ENCODE measurements around the gene SGSM1. TPM values are rescaled to one million over a fixed set of nuclear protein-coding genes. Genes with fewer than 3 reads are reported as not detected.
A peak's percentile ranks its signal among the peaks of the same experiment; 100 is the strongest.

The SGSM1 gene
- total and polyA plus RNA-seq, 9 of the 15 experiments (the other 6 are each of a cell fraction or from before 2014, with no cell fraction given), result not detected

DNA sequence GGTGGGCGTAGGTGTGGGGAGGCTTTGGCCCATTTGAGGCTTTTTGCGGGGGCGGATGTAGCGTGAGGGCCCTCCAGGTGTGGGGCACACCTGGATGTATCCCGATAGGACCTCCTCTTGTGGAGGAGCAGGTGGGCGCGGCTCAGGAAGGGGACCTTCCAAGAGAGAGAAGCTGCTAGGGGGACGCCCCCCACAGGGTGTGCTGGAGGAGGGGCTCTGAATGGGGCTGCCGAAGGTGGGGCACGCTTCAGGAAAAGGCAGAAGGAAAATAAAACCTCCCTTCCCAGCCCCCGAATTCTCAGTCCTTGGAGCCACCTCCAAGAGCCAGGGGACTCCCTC, 621 bp downstream of the SGSM1 start:
- TF ChIP-seq EGR1 (conservative IDR thresholded peaks at IDR 0.05) (peak; percentile 55), ILK (tag; IDR thresholded peaks at IDR 0.05; ENCODE audit: borderline replicate concordance, low read depth) (no peak), KAT8 (IDR thresholded peaks at IDR 0.05; ENCODE audit: low read depth) (no peak), MXI1 (IDR thresholded peaks at IDR 0.05; ENCODE audit: low read depth, low read length) (no peak), HDAC8 (tag; IDR thresholded peaks at IDR 0.05) (no peak), RAD21 (CRISPR knock-in tag; conservative IDR thresholded peaks at IDR 0.05 in 1 of 2, IDR thresholded peaks at IDR 0.05 in 1 of 2) (no peak)
- TF ChIP-seq, protein P1, sequence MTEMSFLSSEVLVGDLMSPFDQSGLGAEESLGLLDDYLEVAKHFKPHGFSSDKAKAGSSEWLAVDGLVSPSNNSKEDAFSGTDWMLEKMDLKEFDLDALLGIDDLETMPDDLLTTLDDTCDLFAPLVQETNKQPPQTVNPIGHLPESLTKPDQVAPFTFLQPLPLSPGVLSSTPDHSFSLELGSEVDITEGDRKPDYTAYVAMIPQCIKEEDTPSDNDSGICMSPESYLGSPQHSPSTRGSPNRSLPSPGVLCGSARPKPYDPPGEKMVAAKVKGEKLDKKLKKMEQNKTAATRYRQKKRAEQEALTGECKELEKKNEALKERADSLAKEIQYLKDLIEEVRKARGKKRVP (CRISPR knock-in tag; IDR thresholded peaks at IDR 0.05), result no peak
- FAIRE-seq (no peak), ATAC-seq (no peak), DNase-seq (ENCODE audit: extremely low read depth in 1 of 4, low spot score in 3 of 4) (no peak)
- H3K9me3 ChIP-seq (replicated peaks; ENCODE audit: control insufficient read depth, insufficient read depth, low read depth, low read length), result no peaks in the 10 kb centered on the region
- BruUV-seq (replicated peaks), result no TSS peak
- CTCF ChIA-PET (ENCODE audit: low intra/inter-chr PET ratio), result interaction anchor here (0.6 kb wide), 1 partner anchor 64 kb away, joined by 6 read pairs; no protein-coding TSS in a partner anchor
- no peak overlapping the region for H3K27ac ChIP-seq (ENCODE audit: extremely low read depth, low read depth, low read length)
- intact Hi-C loops (cut with micrococcal nuclease) (no loop called here), in situ Hi-C loops (cut with MboI) (no loop called here)
- POLR2A ChIA-PET, result interaction anchor here (0.7 kb wide), 1 partner anchor 134 kb away, joined by 3 read pairs; no protein-coding TSS in a partner anchor
- no peak overlapping the region for H3K4me2 ChIP-seq (ENCODE audit: insufficient read depth, low read length)
- H3K36me3 ChIP-seq (ENCODE audit: control insufficient read depth, insufficient read depth, low read length), result no peaks in the 10 kb centered on the region
- 4% methylated on average over 4 of the region's 11 CpGs for WGBS (ENCODE audit: insufficient coverage, low coverage, missing lambda C conversion rate)
- no peaks in the 10 kb centered on the region for H3K9me1 ChIP-seq (ENCODE audit: control insufficient read depth, insufficient read depth, low read length)
- no peak overlapping the region for H3K4me3 ChIP-seq
- no peaks in the 10 kb centered on the region for H3K79me2 ChIP-seq (ENCODE audit: control insufficient read depth, insufficient read depth, low read length)
- H3K4me1 ChIP-seq (replicated peaks in 1 of 2; ENCODE audit: control insufficient read depth in 2 of 2, insufficient read depth in 2 of 2, low read length in 2 of 2), result peaks cover 0 to 10% of the 10 kb centered on the region in 2 experiments; a peak in 2 of 5 replicates
- no peak overlapping the region; the same call in 1 of the 2 replicates for H2AFZ ChIP-seq (ENCODE audit: low read depth, low read length)
- H4K20me1 ChIP-seq (replicated peaks; ENCODE audit: control insufficient read depth, insufficient read depth, low read length), result no peaks in the 10 kb centered on the region
- H3K9ac ChIP-seq (ENCODE audit: insufficient read depth in 1 of 2, low read depth in 2 of 2, low read length in 2 of 2), result peak overlapping the region in 1 of 2 experiments; percentile 77; a peak in 2 of 4 replicates
- peaks cover 6 to 21% of the 10 kb centered on the region in 2 experiments; a peak in 3 of 5 replicates for H3K27me3 ChIP-seq (ENCODE audit: control insufficient read depth in 2 of 2, insufficient read depth in 2 of 2, low read length in 2 of 2)
